Calu3 (cell line): ENCODE results near the gene DGCR8. TPM values are rescaled to one million over a fixed set of nuclear protein-coding genes. Genes with fewer than 3 reads are reported as not detected.

Experiments used
- BruUV-seq: library from RNA; stranded (reverse); fragments of 400-500 nt; replicated peaks from 2 replicates; lab custom pipeline; 2021; lab: Mats Ljungman, UMichigan
- CTCF ChIA-PET: fragments of 300-600 bp; sonication (Branson Sonifier 250); formaldehyde crosslinking; loops from one replicate; lab custom pipeline; 2022; ENCODE audit warnings: antibody characterized with exemption; lab: Charles Lee
- DNase-seq: peaks from one replicate; pipeline ENCODE4 v3.0.0; 2022
- H3K27ac Mint-ChIP-seq: one replicate; pipeline ENCODE4 v1.8.0; 2022; ENCODE audit warnings: mixed read lengths; ENCODE audit not compliant: unreplicated experiment
- H3K27me3 Mint-ChIP-seq: one replicate; pipeline ENCODE4 v1.8.0; 2022; ENCODE audit warnings: mixed read lengths; ENCODE audit not compliant: unreplicated experiment
- H3K36me3 Mint-ChIP-seq: one replicate; pipeline ENCODE4 v1.8.0; 2022; ENCODE audit warnings: mild to moderate bottlenecking, moderate library complexity, mixed read lengths; ENCODE audit not compliant: insufficient read depth, unreplicated experiment
- H3K4me1 Mint-ChIP-seq: one replicate; pipeline ENCODE4 v1.8.0; 2022; ENCODE audit warnings: mild to moderate bottlenecking, low read depth, mixed read lengths; ENCODE audit not compliant: unreplicated experiment
- H3K4me3 Mint-ChIP-seq: one replicate; pipeline ENCODE4 v1.8.0; 2022; ENCODE audit warnings: mild to moderate bottlenecking, low read depth, moderate library complexity, mixed read lengths; ENCODE audit not compliant: unreplicated experiment
- H3K9me3 Mint-ChIP-seq: one replicate; pipeline ENCODE4 v1.8.0; 2022; ENCODE audit warnings: low read depth, mixed read lengths; ENCODE audit not compliant: unreplicated experiment
- intact Hi-C: fragments of 100-400 bp; cut with micrococcal nuclease; formaldehyde crosslinking; loops from one replicate; pipeline ENCODE4 v1.10.0; 2022; ENCODE audit not compliant: unreplicated experiment
- total RNA-seq: library from RNA; stranded (reverse); gene quantifications from 2 replicates; pipeline ENCODE4 v1.2.3, GENCODE V29; 2022
- TF ChIP-seq, protein P1 (sequence below): fragments of 200-600 bp; IDR thresholded peaks from one replicate; pipeline ENCODE4 v1.8.0; 2022; ENCODE audit warnings: antibody characterized with exemption; ENCODE audit not compliant: unreplicated experiment

The DGCR8 gene
- total RNA-seq, 1 experiment from 2014 or later: 54.7 TPM

DNA sequence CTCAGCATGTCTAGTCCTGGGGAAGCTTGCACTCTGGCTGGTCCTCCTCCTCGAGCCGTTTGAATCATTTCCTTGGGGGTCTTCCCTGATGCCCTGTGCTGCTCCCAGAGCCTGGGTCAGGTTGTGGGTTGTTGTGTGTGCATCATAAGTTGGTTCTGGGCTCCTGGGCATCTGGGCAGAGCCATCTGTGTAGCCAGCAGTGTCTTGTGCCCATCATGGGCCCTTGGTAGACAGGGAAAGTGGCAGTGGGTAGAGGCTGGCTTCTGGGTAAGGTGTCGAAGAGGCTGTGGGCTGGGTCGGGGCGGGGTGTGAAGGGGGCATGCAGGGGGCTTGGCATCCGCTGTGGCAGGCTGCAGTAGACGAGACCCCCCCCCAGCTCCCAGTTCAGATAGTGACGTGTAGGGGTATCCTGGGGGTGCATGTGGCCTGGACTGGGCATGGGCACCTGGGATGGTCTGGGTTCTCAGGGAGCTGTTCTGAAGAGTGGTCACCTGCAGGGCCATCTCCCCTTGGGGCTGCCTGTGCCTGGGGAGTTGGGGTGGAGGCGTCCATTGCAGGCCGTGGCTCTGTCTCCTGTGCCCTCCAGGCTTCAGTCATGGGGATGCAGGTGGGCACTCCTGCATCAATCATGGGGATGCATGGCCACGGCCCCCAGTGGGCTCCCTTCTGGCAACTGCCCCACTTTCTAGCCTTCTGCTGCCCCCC lies 44.2 kb downstream of the DGCR8 start:
- H3K4me3 Mint-ChIP-seq: no peak overlapping the region
- no TSS peak for BruUV-seq
- H3K4me1 Mint-ChIP-seq: no peaks in the 10 kb centered on the region
- intact Hi-C loops: no loop called here
- CTCF ChIA-PET: no interaction called here
- TF ChIP-seq, protein P1, sequence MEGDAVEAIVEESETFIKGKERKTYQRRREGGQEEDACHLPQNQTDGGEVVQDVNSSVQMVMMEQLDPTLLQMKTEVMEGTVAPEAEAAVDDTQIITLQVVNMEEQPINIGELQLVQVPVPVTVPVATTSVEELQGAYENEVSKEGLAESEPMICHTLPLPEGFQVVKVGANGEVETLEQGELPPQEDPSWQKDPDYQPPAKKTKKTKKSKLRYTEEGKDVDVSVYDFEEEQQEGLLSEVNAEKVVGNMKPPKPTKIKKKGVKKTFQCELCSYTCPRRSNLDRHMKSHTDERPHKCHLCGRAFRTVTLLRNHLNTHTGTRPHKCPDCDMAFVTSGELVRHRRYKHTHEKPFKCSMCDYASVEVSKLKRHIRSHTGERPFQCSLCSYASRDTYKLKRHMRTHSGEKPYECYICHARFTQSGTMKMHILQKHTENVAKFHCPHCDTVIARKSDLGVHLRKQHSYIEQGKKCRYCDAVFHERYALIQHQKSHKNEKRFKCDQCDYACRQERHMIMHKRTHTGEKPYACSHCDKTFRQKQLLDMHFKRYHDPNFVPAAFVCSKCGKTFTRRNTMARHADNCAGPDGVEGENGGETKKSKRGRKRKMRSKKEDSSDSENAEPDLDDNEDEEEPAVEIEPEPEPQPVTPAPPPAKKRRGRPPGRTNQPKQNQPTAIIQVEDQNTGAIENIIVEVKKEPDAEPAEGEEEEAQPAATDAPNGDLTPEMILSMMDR: no peak
- H3K9me3 Mint-ChIP-seq: no peaks in the 10 kb centered on the region
- H3K36me3 Mint-ChIP-seq: peaks cover 65% of the 10 kb centered on the region
- no peaks in the 10 kb centered on the region for H3K27me3 Mint-ChIP-seq
- H3K27ac Mint-ChIP-seq: no peak overlapping the region
- no peak for DNase-seq

DNA sequence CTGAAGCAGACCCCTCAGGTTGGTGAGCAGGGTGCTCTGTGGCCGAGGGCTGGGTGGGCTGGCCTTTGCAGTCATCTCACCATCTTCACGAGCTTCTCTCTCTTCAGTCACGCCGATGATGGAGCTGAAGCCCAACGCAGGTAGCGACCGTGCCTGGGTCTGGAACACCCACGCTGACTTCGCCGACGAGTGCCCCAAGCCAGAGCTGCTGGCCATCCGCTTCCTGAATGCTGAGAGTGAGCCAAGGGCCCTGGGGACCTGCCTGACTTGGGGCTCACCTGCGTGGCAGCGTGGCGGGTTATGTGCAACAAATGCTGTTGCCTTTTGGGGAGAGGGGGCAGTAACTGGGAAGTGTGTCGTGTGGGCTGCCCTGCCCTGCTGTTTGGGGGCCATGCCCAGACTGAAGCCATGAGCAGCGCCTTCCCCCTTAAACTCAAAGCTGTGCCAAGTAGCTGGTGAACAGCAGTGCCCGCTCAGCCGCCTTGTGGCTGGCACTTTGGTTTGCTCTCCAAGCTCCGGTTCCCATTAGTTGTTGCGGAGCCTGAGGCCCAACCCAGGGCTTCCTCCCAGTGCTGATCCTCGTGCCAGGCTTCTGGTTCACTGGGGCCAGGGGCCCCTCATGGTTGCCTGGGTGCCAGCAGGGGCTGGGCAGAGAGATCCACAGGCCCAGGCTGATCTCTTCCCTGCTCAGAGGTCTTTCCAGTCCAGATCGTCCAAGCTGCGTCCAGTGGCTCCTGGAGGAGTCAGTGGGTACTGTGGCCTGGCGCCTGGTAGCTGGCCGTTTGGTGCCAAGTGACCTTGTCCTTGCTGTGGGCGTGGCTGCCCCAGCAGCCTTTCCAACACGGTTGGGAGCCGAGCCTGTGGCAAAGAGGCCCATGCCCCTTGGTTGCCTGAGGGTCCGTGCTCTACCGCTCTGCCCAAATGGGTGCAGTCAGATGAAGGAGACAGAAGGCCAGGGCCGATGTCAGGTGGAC lies 45.4 kb downstream of the DGCR8 start:
- intact Hi-C loops: no loop called here
- peaks cover 59% of the 10 kb centered on the region for H3K36me3 Mint-ChIP-seq
- H3K4me3 Mint-ChIP-seq: no peak overlapping the region
- no peak for DNase-seq
- TF ChIP-seq, protein P1: no peak
- H3K27me3 Mint-ChIP-seq: no peaks in the 10 kb centered on the region
- no TSS peak for BruUV-seq
- H3K4me1 Mint-ChIP-seq: no peaks in the 10 kb centered on the region
- no peaks in the 10 kb centered on the region for H3K9me3 Mint-ChIP-seq
- no peak overlapping the region for H3K27ac Mint-ChIP-seq
- CTCF ChIA-PET: no interaction called here

DNA sequence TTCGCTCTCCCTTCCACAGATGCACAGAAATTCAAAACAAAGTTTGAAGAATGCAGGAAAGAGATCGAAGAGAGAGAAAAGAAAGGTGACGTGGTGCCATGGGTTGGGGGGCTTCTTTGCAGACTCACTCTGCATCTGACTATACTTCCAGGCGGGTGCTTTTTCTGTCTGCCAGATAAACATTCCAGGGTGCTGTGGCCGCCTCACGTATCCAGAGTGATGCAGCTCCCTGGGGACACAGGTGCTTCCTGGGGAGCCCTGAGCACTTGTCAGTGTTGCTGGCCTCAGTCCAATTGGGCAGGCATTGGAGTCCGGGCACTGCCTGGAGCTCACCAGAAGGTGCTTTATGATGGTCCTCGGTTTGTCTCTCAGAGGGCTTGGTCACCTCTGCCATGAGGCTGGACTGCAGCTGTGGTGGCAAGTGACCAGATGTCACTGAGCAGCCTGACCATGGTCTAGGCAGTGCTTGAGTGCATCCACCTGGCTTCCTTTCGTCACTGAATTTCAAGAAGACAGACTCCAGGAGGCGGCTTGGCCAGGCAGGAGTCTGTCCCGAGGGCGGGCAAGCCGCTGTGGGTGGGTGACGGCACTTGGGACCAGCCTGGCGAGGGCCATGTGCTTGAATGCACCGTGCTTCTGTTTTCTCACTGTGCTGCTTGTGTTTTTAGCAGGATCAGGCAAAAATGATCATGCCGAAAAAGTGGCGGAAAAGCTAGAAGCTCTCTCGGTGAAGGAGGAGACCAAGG lies 46.4 kb downstream of the DGCR8 start:
- H3K4me1 Mint-ChIP-seq: no peaks in the 10 kb centered on the region
- no TSS peak for BruUV-seq
- no peak for DNase-seq
- peaks cover 49% of the 10 kb centered on the region for H3K36me3 Mint-ChIP-seq
- TF ChIP-seq, protein P1: no peak
- H3K4me3 Mint-ChIP-seq: no peak overlapping the region
- H3K27me3 Mint-ChIP-seq: no peaks in the 10 kb centered on the region
- H3K9me3 Mint-ChIP-seq: no peaks in the 10 kb centered on the region
- CTCF ChIA-PET: no interaction called here
- intact Hi-C loops: no loop called here
- H3K27ac Mint-ChIP-seq: no peak overlapping the region

DNA sequence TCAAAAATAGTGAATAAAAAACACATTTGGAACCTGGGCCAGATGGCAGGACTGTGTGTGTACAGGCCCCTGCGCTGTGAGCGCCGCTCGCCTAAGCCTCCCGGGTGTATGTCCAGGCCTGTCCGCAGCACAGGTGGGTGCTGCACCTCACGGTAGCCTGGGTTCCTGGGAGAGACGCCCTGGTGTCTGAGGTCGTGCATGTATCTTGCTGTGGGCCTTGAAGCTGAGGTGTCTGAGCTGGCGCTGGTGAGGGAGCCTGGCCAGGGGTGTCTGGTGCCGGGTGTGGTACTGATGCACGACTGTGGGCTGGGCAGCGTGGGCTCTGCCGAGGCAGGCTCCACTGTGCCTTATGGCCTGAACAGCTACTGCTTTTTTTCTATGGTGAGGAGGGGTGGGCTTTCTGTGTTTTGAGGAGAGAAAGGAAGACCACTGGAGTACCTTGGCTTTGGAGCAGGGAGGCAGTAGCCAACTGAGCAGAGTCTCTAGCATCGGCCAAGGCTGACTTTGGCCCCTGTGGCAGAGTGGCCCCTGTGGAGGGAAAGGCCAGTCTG lies 47.4 kb downstream of the DGCR8 start:
- Mint-ChIP-seq H3K27ac (no peak overlapping the region), H3K9me3 (no peaks in the 10 kb centered on the region), H3K27me3 (no peaks in the 10 kb centered on the region), H3K4me1 (no peaks in the 10 kb centered on the region), H3K4me3 (no peak overlapping the region), H3K36me3 (peaks cover 45% of the 10 kb centered on the region)
- CTCF ChIA-PET: no interaction called here
- no peak for DNase-seq
- no TSS peak for BruUV-seq
- intact Hi-C loops: no loop called here
- TF ChIP-seq, protein P1: no peak
